A549 (cell line): ENCODE data around the gene RARG. TPM values are rescaled to one million over a fixed set of nuclear protein-coding genes. Genes with fewer than 3 reads are reported as not detected.

Experiments
- ATAC-seq, 2 experiments: fragments of 200-7000 bp in 1 of 2; fragments of >200 bp in 1 of 2; cut with Nextera tagmentation in 1 of 2; cut with Tn5 transposase in 1 of 2; 3 replicates each; pipeline versions ENCODE4 v1.8.0 to v1.9.1; 2018 to 2020; ENCODE audit warnings: mild to moderate bottlenecking in 1 of 2, moderate library complexity in 1 of 2
- CTCF ChIA-PET: fragments of 300-600 bp; sonication (Branson Sonifier 250); formaldehyde crosslinking; extraction: SDS; loops from one replicate; lab custom pipeline; 2021; ENCODE audit warnings: antibody characterized with exemption, inconsistent platforms; lab: Yijun Ruan, JAX
- POLR2A ChIA-PET: fragments of 350-600 bp; formaldehyde crosslinking; extraction: SDS; loops from one replicate; lab custom pipeline; 2021; ENCODE audit warnings: antibody characterized with exemption, inconsistent platforms; lab: Yijun Ruan, JAX
- DNase-seq, 2 experiments: peaks; one replicate each; pipeline versions ENCODE4 v3.0.0 to v3.0.0-alpha.2; 2011 to 2016; ENCODE audit warnings: low read depth in 1 of 2, low spot score in 1 of 2
- FAIRE-seq: peaks from 2 replicates; lab custom pipeline; 2011; peaks lifted over from hg19 to GRCh38; lab: Jason Lieb, UNC
- H3K27ac ChIP-seq, 2 experiments: fragments of >200 bp; sonication (Bioruptor Twin); formaldehyde crosslinking; 3 replicates each; pipeline ENCODE4 v1.5.1; 2016 to 2017
- H3K4me1 ChIP-seq: fragments of >200 bp; sonication (Bioruptor Twin); formaldehyde crosslinking; 3 replicates; pipeline ENCODE4 v1.6.1; 2016
- H3K4me2 ChIP-seq: fragments of >200 bp; sonication (Bioruptor Twin); formaldehyde crosslinking; 3 replicates; pipeline ENCODE4 v1.6.1; 2016
- H3K4me3 ChIP-seq: fragments of >200 bp; sonication (Bioruptor Twin); formaldehyde crosslinking; 3 replicates; pipeline ENCODE4 v1.5.1; 2016
- H3K9me3 ChIP-seq: fragments of >200 bp; sonication (Bioruptor Twin); formaldehyde crosslinking; 3 replicates; pipeline ENCODE4 v1.6.1; 2016
- ATOH8 ChIP-seq: fragments of 250-450 bp; sonication (Bioruptor Pico); IDR thresholded peaks from 2 replicates; pipeline ENCODE4 v1.5.0; 2020; ENCODE audit warnings: low read depth, mild to moderate bottlenecking, moderate library complexity
- BCL3 ChIP-seq: fragments of >200 bp; sonication (Bioruptor Twin); formaldehyde crosslinking; IDR thresholded peaks from 3 replicates; pipeline ENCODE4 v1.6.1; 2016
- CBX8 ChIP-seq: fragments of 200-600 bp; sonication (generic); IDR thresholded peaks from 2 replicates; pipeline ENCODE4 v1.6.1; 2016
- CHD4 ChIP-seq: fragments of 200-600 bp; sonication (generic); IDR thresholded peaks from 2 replicates; pipeline ENCODE4 v1.6.1; 2016; ENCODE audit warnings: antibody characterized with exemption, mild to moderate bottlenecking, borderline replicate concordance
- EHF ChIP-seq: fragments of 250-450 bp; sonication (Bioruptor Pico); IDR thresholded peaks from 2 replicates; pipeline ENCODE4 v1.5.0; 2020; ENCODE audit warnings: mild to moderate bottlenecking
- ELK1 ChIP-seq: fragments of 150-350 bp; IDR thresholded peaks from 2 replicates; pipeline ENCODE4 v1.6.1; 2014; ENCODE audit warnings: low read depth, mild to moderate bottlenecking, low read length
- EP300 ChIP-seq, 2 experiments: fragments of >200 bp; sonication (Bioruptor Twin); formaldehyde crosslinking; IDR thresholded peaks; 2 replicates in 1 of 2; 3 replicates in 1 of 2; pipeline ENCODE4 v1.6.1; 2016 to 2017
- ESRRA ChIP-seq: fragments of 150-350 bp; IDR thresholded peaks from 2 replicates; pipeline ENCODE4 v1.6.1; 2014; ENCODE audit warnings: mild to moderate bottlenecking, low read length, borderline replicate concordance
- HOXB13 ChIP-seq: fragments of 250-450 bp; sonication (Bioruptor Pico); IDR thresholded peaks from 2 replicates; pipeline ENCODE4 v1.5.0; 2020; ENCODE audit warnings: low read depth, mild to moderate bottlenecking, moderate library complexity
- HOXB5 ChIP-seq: fragments of 250-450 bp; sonication (Bioruptor Pico); IDR thresholded peaks from 2 replicates; pipeline ENCODE4 v1.5.0; 2020; ENCODE audit warnings: mild to moderate bottlenecking, moderate library complexity
- JUN ChIP-seq, 2 experiments: fragments of >200 bp; sonication (Bioruptor Twin); formaldehyde crosslinking; IDR thresholded peaks; 2 replicates in 1 of 2; 3 replicates in 1 of 2; pipeline ENCODE4 v1.6.1; 2016 to 2017
- JUNB ChIP-seq: fragments of >200 bp; sonication (Bioruptor Twin); formaldehyde crosslinking; IDR thresholded peaks from 2 replicates; pipeline ENCODE4 v1.6.1; 2016
- KDM1A ChIP-seq: fragments of 200-600 bp; sonication (generic); IDR thresholded peaks from 2 replicates; pipeline ENCODE4 v1.6.1; 2016; ENCODE audit warnings: low read depth, mild to moderate bottlenecking
- KDM5A ChIP-seq: fragments of 200-600 bp; sonication (generic); IDR thresholded peaks from 2 replicates; pipeline ENCODE4 v1.6.1; 2016; ENCODE audit warnings: antibody characterized with exemption, mild to moderate bottlenecking
- MAZ ChIP-seq: fragments of 150-350 bp; IDR thresholded peaks from 2 replicates; pipeline ENCODE4 v1.6.1; 2014; ENCODE audit warnings: antibody characterized with exemption, low read depth, low read length, borderline replicate concordance
- MYC ChIP-seq: IDR thresholded peaks from 2 replicates; pipeline ENCODE4 v1.6.1; 2012; ENCODE audit warnings: mild to moderate bottlenecking, inconsistent platforms, low read length, improper control_type of control experiment, borderline replicate concordance
- NFE2L2 ChIP-seq: fragments of 150-350 bp; conservative IDR thresholded peaks from 2 replicates; pipeline ENCODE4 v1.6.1; 2014; ENCODE audit warnings: low read length
- POLR2A ChIP-seq: IDR thresholded peaks from 2 replicates; pipeline ENCODE4 v1.6.1; 2012; ENCODE audit warnings: mild to moderate bottlenecking, low read length
- POLR2AphosphoS2 ChIP-seq: conservative IDR thresholded peaks from 2 replicates; pipeline ENCODE4 v1.6.1; 2012; ENCODE audit warnings: low read length, improper control_type of control experiment, inconsistent platforms
- RARB ChIP-seq: fragments of 250-450 bp; sonication (Bioruptor Pico); IDR thresholded peaks from 2 replicates; pipeline ENCODE4 v1.8.0; 2021; ENCODE audit warnings: mild to moderate bottlenecking, moderate library complexity
- SMC3 ChIP-seq: fragments of >200 bp; sonication (Bioruptor Twin); formaldehyde crosslinking; IDR thresholded peaks from 3 replicates; pipeline ENCODE4 v1.6.1; 2018; ENCODE audit warnings: inconsistent platforms
- TP53 ChIP-seq: fragments of 250-450 bp; sonication (Bioruptor Pico); IDR thresholded peaks from 2 replicates; pipeline ENCODE4 v1.5.0; 2021; ENCODE audit warnings: mild to moderate bottlenecking, moderate library complexity
- ZSCAN20 ChIP-seq: fragments of 250-450 bp; sonication (Bioruptor Pico); IDR thresholded peaks from 2 replicates; pipeline ENCODE4 v1.8.0; 2022; ENCODE audit warnings: mild to moderate bottlenecking, moderate library complexity
- WGBS: methylation state at CpG from one replicate; pipeline ENCODE4 v1.1.6; 2017; ENCODE audit errors: missing lambda C conversion rate; 5-methylcytosine and 5-hydroxymethylcytosine counted together
- polyA plus RNA-seq, 4 experiments: library from polyadenylated mRNA; depleted of rRNA in 3 of 4; stranded (reverse); fragments of >200 nt; fragmentation: RNase III in 1 of 4; extraction: RNeasy Plus Mini Kit Qiagen cat#74134 plus additional on column Dnase treatment in 1 of 4; gene quantifications; 2 replicates in 3 of 4; 3 replicates in 1 of 4; pipeline ENCODE4 v1.2.3, GENCODE V29; 2011 to 2017

RARG gene
- polyA plus RNA-seq, 2 of the 4 experiments (the other 2 are of a cell fraction), result 15.6 to 17.2 TPM

- H3K4me2 ChIP-seq, result no peak overlapping the region
- WGBS, result 76% methylated on average over 9 of the region's 9 CpGs
- CTCF ChIA-PET, result interaction anchor here (0.7 to 3.0 kb wide), 9 partner anchors 8 to 170 kb away, joined by 3 to 15 read pairs (median 6); partner anchors contain the start of gene AAAS
- H3K4me1 ChIP-seq, result peaks cover 29% of the 10 kb centered on the region
- H3K27ac ChIP-seq, result no peak overlapping the region
- no peaks in the 10 kb centered on the region for H3K9me3 ChIP-seq
- DNase-seq (no peak), FAIRE-seq (no peak), ATAC-seq (no peak)
- no peak for TF ChIP-seq CBX8
- no peak for TF ChIP-seq ESRRA
- no peak for TF ChIP-seq ELK1
- TF ChIP-seq ZSCAN20 (CRISPR knock-in tag), result no peak
- TF ChIP-seq POLR2A, result no peak
- no peak for TF ChIP-seq SMC3
- no peak for TF ChIP-seq POLR2AphosphoS2
- TF ChIP-seq TP53 (CRISPR knock-in tag), result no peak
- no peak for TF ChIP-seq EHF (CRISPR knock-in tag)
- no peak overlapping the region for H3K4me3 ChIP-seq
- POLR2A ChIA-PET, result no interaction called here
Observed at GRCh38 chr12:53235742-53236442, 3.9 kb upstream of the RARG start.

- ATAC-seq (no peak), DNase-seq (no peak), FAIRE-seq (no peak)
- POLR2A ChIA-PET, result no interaction called here
- no peak for TF ChIP-seq BCL3
- TF ChIP-seq JUNB, result no peak
- TF ChIP-seq HOXB13 (CRISPR knock-in tag), result no peak
- TF ChIP-seq EP300 (IDR thresholded peaks at IDR 0.05), result no peak
- no peak for TF ChIP-seq MYC
- TF ChIP-seq KDM5A, result no peak
- no peak for TF ChIP-seq NFE2L2
- TF ChIP-seq RARB (CRISPR knock-in tag), result no peak
- no peak for TF ChIP-seq POLR2A
- no peak for TF ChIP-seq MAZ
- TF ChIP-seq ELK1, result no peak
- no peak for TF ChIP-seq ATOH8
- TF ChIP-seq JUN (IDR thresholded peaks at IDR 0.05), result no peak
- no peak for TF ChIP-seq CHD4
- no peak for TF ChIP-seq CBX8
- TF ChIP-seq HOXB5 (CRISPR knock-in tag), result no peak
- no peak for TF ChIP-seq KDM1A
- WGBS, result 48% methylated on average over 3 of the region's 3 CpGs
- Histone ChIP-seq H3K4me2 (no peak overlapping the region), H3K4me3 (no peak overlapping the region), H3K27ac (no peak overlapping the region), H3K4me1 (peaks cover 36% of the 10 kb centered on the region), H3K9me3 (no peaks in the 10 kb centered on the region)
- CTCF ChIA-PET, result interaction anchor here (1.5 to 2.9 kb wide), 6 partner anchors 8 to 75 kb away, joined by 3 to 15 read pairs (median 6); a partner anchor contains a TSS
Observed at GRCh38 chr12:53235164-53235563, 3.2 kb upstream of the RARG start.
